GM12801 (cell line): Measurements from ENCODE around the gene ERMP1.

Experiments used
- TF ChIP-seq, protein P1 (sequence below): IDR thresholded peaks from one replicate; pipeline ENCODE4 v1.5.1; 2011; ENCODE audit warnings: control low read depth; ENCODE audit not compliant: insufficient read length; ENCODE audit errors: extremely low read depth

Gene ERMP1

GRCh38 chr9:5832538-5833529, at the start of gene ERMP1:
TSS of gene ERMP1 (minus strand) at chr9:5833117. CDS start at chr9:5833027, 90 bp downstream.
- TF ChIP-seq, protein P1, sequence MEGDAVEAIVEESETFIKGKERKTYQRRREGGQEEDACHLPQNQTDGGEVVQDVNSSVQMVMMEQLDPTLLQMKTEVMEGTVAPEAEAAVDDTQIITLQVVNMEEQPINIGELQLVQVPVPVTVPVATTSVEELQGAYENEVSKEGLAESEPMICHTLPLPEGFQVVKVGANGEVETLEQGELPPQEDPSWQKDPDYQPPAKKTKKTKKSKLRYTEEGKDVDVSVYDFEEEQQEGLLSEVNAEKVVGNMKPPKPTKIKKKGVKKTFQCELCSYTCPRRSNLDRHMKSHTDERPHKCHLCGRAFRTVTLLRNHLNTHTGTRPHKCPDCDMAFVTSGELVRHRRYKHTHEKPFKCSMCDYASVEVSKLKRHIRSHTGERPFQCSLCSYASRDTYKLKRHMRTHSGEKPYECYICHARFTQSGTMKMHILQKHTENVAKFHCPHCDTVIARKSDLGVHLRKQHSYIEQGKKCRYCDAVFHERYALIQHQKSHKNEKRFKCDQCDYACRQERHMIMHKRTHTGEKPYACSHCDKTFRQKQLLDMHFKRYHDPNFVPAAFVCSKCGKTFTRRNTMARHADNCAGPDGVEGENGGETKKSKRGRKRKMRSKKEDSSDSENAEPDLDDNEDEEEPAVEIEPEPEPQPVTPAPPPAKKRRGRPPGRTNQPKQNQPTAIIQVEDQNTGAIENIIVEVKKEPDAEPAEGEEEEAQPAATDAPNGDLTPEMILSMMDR: no peak

DNA sequence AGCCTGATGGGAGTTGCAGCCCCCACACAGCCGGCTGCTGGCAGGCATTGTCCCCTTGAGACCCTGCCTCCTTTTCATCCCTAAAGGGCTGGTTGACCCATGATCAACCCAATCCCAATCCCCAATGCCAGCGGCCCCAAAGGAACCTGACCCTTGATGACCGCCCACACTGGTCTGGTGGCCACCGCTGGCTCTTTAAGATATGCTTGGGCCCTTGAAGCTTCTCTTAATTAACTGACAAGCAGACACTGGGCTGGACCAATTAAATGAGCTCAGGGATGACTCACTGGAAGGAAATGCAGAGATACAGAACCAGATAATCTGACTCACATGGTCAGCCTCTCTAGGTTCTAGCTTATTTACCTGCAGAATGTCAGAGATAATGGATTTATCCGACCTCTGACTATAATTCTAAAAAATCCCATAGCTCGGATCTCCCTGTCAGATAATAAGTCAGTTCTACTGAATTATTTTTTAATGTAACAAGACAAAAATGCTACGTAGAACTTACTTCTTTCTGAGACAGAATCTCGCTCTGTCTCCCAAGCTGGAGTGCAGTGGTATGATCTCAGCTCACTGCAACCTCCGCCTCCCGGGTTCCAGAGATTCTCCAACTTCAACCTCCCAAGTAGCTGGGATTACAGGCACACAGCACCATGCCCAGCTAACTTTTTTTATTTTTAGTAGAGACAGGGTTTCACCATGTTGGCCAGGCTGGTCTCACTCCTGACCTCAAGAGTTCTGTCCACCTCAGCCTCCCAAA, 46.7 kb upstream of the ERMP1 start:
- TF ChIP-seq, protein P1: no peak

GRCh38 chr9:5876711-5877110, 43.8 kb upstream of the ERMP1 start:
- TF ChIP-seq, protein P1: no peak

- TF ChIP-seq, protein P1: no peak
These were observed 43.1 kb upstream of the ERMP1 start for GRCh38 chr9:5876026-5876425.

DNA sequence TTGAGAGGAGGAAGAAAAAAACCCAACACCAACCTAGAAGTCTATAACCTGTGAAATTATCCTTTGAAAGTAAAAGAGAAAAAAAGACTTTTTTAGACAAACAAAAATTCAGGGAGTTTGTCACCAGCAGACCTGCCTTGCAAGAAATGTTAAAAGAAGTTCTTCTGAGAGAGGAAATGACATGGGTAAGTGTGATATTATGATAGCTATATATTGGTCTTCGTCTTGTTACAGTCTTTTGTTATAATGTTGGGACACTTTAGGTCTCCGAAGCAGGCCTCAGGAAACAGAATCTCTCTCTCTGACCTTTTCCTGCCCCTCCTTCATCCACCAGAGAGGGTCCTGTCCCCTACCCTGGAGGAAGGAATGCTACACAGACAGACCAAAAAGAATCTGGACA, 41.1 kb upstream of the ERMP1 start:
- TF ChIP-seq, protein P1: no peak

GRCh38 chr9:5873439-5873838, 40.5 kb upstream of the ERMP1 start:
- TF ChIP-seq, protein P1: no peak

DNA sequence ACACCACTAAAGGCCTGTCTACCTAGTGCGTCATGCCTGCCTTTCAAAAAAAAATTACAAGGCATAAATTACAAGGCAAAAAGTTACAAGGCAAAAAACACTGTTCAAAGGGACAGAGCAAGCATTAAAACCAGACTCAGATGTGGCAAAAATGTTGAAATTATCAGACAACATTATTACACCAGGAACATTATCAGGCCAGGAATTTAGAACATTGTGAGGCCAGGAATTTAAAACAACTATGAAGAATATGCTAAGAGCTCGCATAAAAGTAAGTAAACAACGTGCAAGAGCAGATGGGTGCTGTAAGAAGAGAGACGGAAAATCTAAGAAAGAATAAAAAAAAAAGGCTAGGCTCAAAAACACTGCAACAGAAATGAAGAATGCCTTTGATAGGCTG, 39.6 kb upstream of the ERMP1 start:
- TF ChIP-seq, protein P1: no peak
